GM18520 (cell line): ENCODE measurements around the gene TXNL4B.
A peak's percentile ranks its signal among the peaks of the same experiment; 100 is the strongest.

Experiments used
- ATAC-seq: cut with Tn5 transposase; IDR thresholded peaks from one replicate; pipeline ENCODE4 v1.9.1; 2021; ENCODE audit not compliant: unreplicated experiment

Gene TXNL4B

GRCh38 chr16:72093448-72094265, at the start of gene TXNL4B, which contains the start of gene DHX38:
Gene TXNL4B (minus strand): TSS chr16:72093620. CDS start chr16:72090749, 2,871 bp downstream.
Gene DHX38 (plus strand): TSS chr16:72093847. CDS start chr16:72096158, 2,311 bp downstream.
- peak; percentile 97 for ATAC-seq

GRCh38 chr16:72142476-72142875, 49.1 kb upstream of the TXNL4B start:
- no peak for ATAC-seq

GRCh38 chr16:72139908-72140307, 46.5 kb upstream of the TXNL4B start:
- no peak for ATAC-seq

GRCh38 chr16:72138064-72138572, 44.7 kb upstream of the TXNL4B start:
- ATAC-seq = no peak

- ATAC-seq = no peak
Measured at GRCh38 chr16:72137380-72138063, 44.1 kb upstream of the TXNL4B start.

GRCh38 chr16:72134507-72134906, 41.1 kb upstream of the TXNL4B start:
- no peak for ATAC-seq

GRCh38 chr16:72132726-72133125, 39.3 kb upstream of the TXNL4B start:
- no peak for ATAC-seq

GRCh38 chr16:72131036-72131435, 37.6 kb upstream of the TXNL4B start:
- no peak for ATAC-seq

- no peak for ATAC-seq
Measured at GRCh38 chr16:72129976-72130656, 36.7 kb upstream of the TXNL4B start.

- ATAC-seq = no peak
Measured at GRCh38 chr16:72128701-72129100, 35.3 kb upstream of the TXNL4B start.

GRCh38 chr16:72126429-72126765, 33.0 kb upstream of the TXNL4B start:
- no peak for ATAC-seq

- no peak for ATAC-seq
Measured at GRCh38 chr16:72125635-72126428, 32.4 kb upstream of the TXNL4B start.

- no peak for ATAC-seq
Measured at GRCh38 chr16:72124761-72125634, 31.6 kb upstream of the TXNL4B start.

GRCh38 chr16:72124148-72124547, 30.7 kb upstream of the TXNL4B start:
- no peak for ATAC-seq

- ATAC-seq = no peak
Measured at GRCh38 chr16:72123426-72123825, 30.0 kb upstream of the TXNL4B start.

GRCh38 chr16:72122916-72123315, 29.5 kb upstream of the TXNL4B start:
- ATAC-seq = no peak

GRCh38 chr16:72122308-72122707, 28.9 kb upstream of the TXNL4B start:
- ATAC-seq = no peak

GRCh38 chr16:72120026-72120425, 26.6 kb upstream of the TXNL4B start:
- ATAC-seq = no peak

GRCh38 chr16:72113616-72113945, 20.2 kb upstream of the TXNL4B start:
- no peak for ATAC-seq
